Loucy (cell line): ENCODE results near the gene KCNC4.

Source experiments
- H2AFZ ChIP-seq: fragments of 200-600 bp; sonication (generic); 2 replicates; pipeline ENCODE4 v1.6.0; 2016; ENCODE audit warnings: antibody characterized with exemption, mild to moderate bottlenecking, low read length, moderate library complexity
- H3F3A ChIP-seq: fragments of 200-600 bp; 2 replicates; pipeline ENCODE4 v1.6.0; 2016; ENCODE audit warnings: antibody characterized with exemption, low read depth, mild to moderate bottlenecking
- H3K27me3 ChIP-seq: fragments of 200-600 bp; sonication (generic); 2 replicates; pipeline ENCODE4 v1.6.1; 2014; ENCODE audit warnings: low read length, mild to moderate bottlenecking; ENCODE audit not compliant: insufficient read depth, poor library complexity, severe bottlenecking
- H3K36me3 ChIP-seq: fragments of 200-600 bp; sonication (generic); 2 replicates; pipeline ENCODE4 v1.6.1; 2016; ENCODE audit warnings: low read length; ENCODE audit not compliant: insufficient read depth
- H3K4me1 ChIP-seq: fragments of 200-600 bp; sonication (generic); 2 replicates; pipeline ENCODE4 v1.5.1; 2014; ENCODE audit warnings: low read length, mild to moderate bottlenecking; ENCODE audit not compliant: insufficient read depth, poor library complexity, severe bottlenecking
- H3K4me2 ChIP-seq: fragments of 200-600 bp; sonication (generic); 2 replicates; pipeline ENCODE4 v1.6.0; 2014; ENCODE audit warnings: antibody characterized with exemption, low read length, low read depth, mild to moderate bottlenecking; ENCODE audit not compliant: poor library complexity, severe bottlenecking
- H3K4me3 ChIP-seq: fragments of 200-600 bp; sonication (generic); 2 replicates; pipeline ENCODE4 v1.5.1; 2014; ENCODE audit warnings: low read length, mild to moderate bottlenecking, mixed read lengths; ENCODE audit not compliant: poor library complexity, severe bottlenecking
- H3K79me2 ChIP-seq: fragments of 200-600 bp; sonication (generic); 2 replicates; pipeline ENCODE4 v1.6.1; 2014; ENCODE audit warnings: low read length; ENCODE audit not compliant: insufficient read depth
- H3K9ac ChIP-seq: fragments of 200-600 bp; sonication (generic); 2 replicates; pipeline ENCODE4 v1.6.0; 2014; ENCODE audit warnings: mild to moderate bottlenecking, low read depth, low read length, moderate library complexity; ENCODE audit not compliant: poor library complexity, severe bottlenecking
- H3K9me2 ChIP-seq: fragments of 200-600 bp; sonication (generic); replicated peaks from 2 replicates; pipeline ENCODE4 v1.6.1; 2016; ENCODE audit warnings: low read depth, low read length, mixed read lengths
- H3K9me3 ChIP-seq: fragments of 200-600 bp; sonication (generic); 2 replicates; pipeline ENCODE4 v1.6.1; 2014; ENCODE audit warnings: mild to moderate bottlenecking, antibody characterized with exemption, low read length, low read depth; ENCODE audit not compliant: insufficient read depth
- H4K20me1 ChIP-seq: fragments of 200-600 bp; sonication (generic); 2 replicates; pipeline ENCODE4 v1.6.0; 2014; ENCODE audit warnings: antibody characterized with exemption, low read length, mild to moderate bottlenecking; ENCODE audit not compliant: insufficient read depth, poor library complexity, severe bottlenecking
- CTCF ChIP-seq: fragments of 200-600 bp; sonication (generic); conservative IDR thresholded peaks from 2 replicates; pipeline ENCODE4 v1.5.1; 2014; ENCODE audit warnings: mild to moderate bottlenecking, antibody characterized with exemption, low read length
- EZH2phosphoT487 ChIP-seq: fragments of 200-600 bp; IDR thresholded peaks from 2 replicates; pipeline ENCODE4 v1.6.1; 2018; ENCODE audit warnings: antibody characterized with exemption, mild to moderate bottlenecking, moderate library complexity, borderline replicate concordance

Gene KCNC4

GRCh38 chr1:110259770-110260169 lies 49.7 kb downstream of the KCNC4 start:
- no peak overlapping the region for H2AFZ ChIP-seq
- H3K4me1 ChIP-seq, result peaks cover 12% of the 10 kb centered on the region
- H3K4me3 ChIP-seq, result no peak overlapping the region
- no peaks in the 10 kb centered on the region for H3K79me2 ChIP-seq
- H4K20me1 ChIP-seq, result no peaks in the 10 kb centered on the region
- H3K9ac ChIP-seq, result no peak overlapping the region
- no peaks in the 10 kb centered on the region for H3F3A ChIP-seq
- H3K36me3 ChIP-seq, result no peaks in the 10 kb centered on the region
- TF ChIP-seq CTCF, result no peak
- no peak for TF ChIP-seq EZH2phosphoT487
- H3K27me3 ChIP-seq, result no peaks in the 10 kb centered on the region
- no peak overlapping the region for H3K4me2 ChIP-seq
- H3K9me2 ChIP-seq, result no peaks in the 10 kb centered on the region
- H3K9me3 ChIP-seq, result no peaks in the 10 kb centered on the region
